ENCODE results near the gene DDAH2. TPM values are rescaled to one million over a fixed set of nuclear protein-coding genes. Genes with fewer than 3 reads are reported as not detected.
A peak's percentile ranks its signal among the peaks of the same experiment; 100 is the strongest.

DDAH2 gene
- total RNA-seq, 1 donor from 2014 or later: 87.2 TPM

- TF ChIP-seq CTCF (conservative IDR thresholded peaks at IDR 0.05; ENCODE audit: low read depth, low read length): peak; percentile 67
- DNase-seq (ENCODE audit: low read depth): no peak
- H3K4me3 ChIP-seq (ENCODE audit: low read depth, low read length): no peak overlapping the region
These were observed 39.6 kb downstream of the DDAH2 start for GRCh38 chr6:31689249-31690110.

GRCh38 chr6:31687860-31688693 lies 41.0 kb downstream of the DDAH2 start:
- no peak for DNase-seq (ENCODE audit: low read depth)
- TF ChIP-seq CTCF (conservative IDR thresholded peaks at IDR 0.05; ENCODE audit: low read depth, low read length): no peak
- no peak overlapping the region for H3K4me3 ChIP-seq (ENCODE audit: low read depth, low read length)

GRCh38 chr6:31687321-31687720 lies 41.8 kb downstream of the DDAH2 start:
- no peak for TF ChIP-seq CTCF (conservative IDR thresholded peaks at IDR 0.05; ENCODE audit: low read depth, low read length)
- H3K4me3 ChIP-seq (ENCODE audit: low read depth, low read length): no peak overlapping the region

GRCh38 chr6:31686483-31686882 lies 42.6 kb downstream of the DDAH2 start:
- TF ChIP-seq CTCF (conservative IDR thresholded peaks at IDR 0.05; ENCODE audit: low read depth, low read length): no peak

More at GRCh38 chr6:31687321-31687720, 41.8 kb downstream of the DDAH2 start:
- DNase-seq (ENCODE audit: low read depth): no peak

GRCh38 chr6:31683591-31683990 lies 45.5 kb downstream of the DDAH2 start:
- no peak overlapping the region for H3K4me3 ChIP-seq (ENCODE audit: low read depth, low read length)
- DNase-seq (ENCODE audit: low read depth): no peak
- TF ChIP-seq CTCF (conservative IDR thresholded peaks at IDR 0.05; ENCODE audit: low read depth, low read length): no peak

More at GRCh38 chr6:31686483-31686882, 42.6 kb downstream of the DDAH2 start:
- H3K4me3 ChIP-seq (ENCODE audit: low read depth, low read length): no peak overlapping the region
- no peak for DNase-seq (ENCODE audit: low read depth)

GRCh38 chr6:31681135-31681671 lies 47.9 kb downstream of the DDAH2 start:
- TF ChIP-seq CTCF (conservative IDR thresholded peaks at IDR 0.05; ENCODE audit: low read depth, low read length): no peak
- DNase-seq (ENCODE audit: low read depth): no peak

More at GRCh38 chr6:31681135-31681671, 47.9 kb downstream of the DDAH2 start:
- peak overlapping the region; percentile 54 for H3K4me3 ChIP-seq (ENCODE audit: low read depth, low read length)
